CD14-positive monocyte (primary cell): ENCODE data around the gene TBPL1. TPM values are rescaled to one million over a fixed set of nuclear protein-coding genes. Genes with fewer than 3 reads are reported as not detected.

ENCODE experiments used
- DNase-seq, 3 donors: peaks; one replicate each; pipeline ENCODE4 v3.0.0-alpha.2; 2011 to 2022
- H2AFZ ChIP-seq: 2 replicates; pipeline ENCODE4 v1.6.0; 2012; ENCODE audit warnings: mild to moderate bottlenecking, low read depth, low read length, inconsistent platforms; ENCODE audit not compliant: insufficient read depth, poor library complexity, severe bottlenecking
- H3K27ac ChIP-seq, 2 donors: 1 replicate in 1 of 2; 2 replicates in 1 of 2; pipeline ENCODE4 v1.5.1; 2012 to 2013; ENCODE audit warnings: low read length in 2 of 2, control low read depth in 1 of 2, inconsistent platforms in 1 of 2, low read depth in 1 of 2, mild to moderate bottlenecking in 1 of 2
- H3K27me3 ChIP-seq, 2 donors: one replicate each; pipeline versions ENCODE4 v1.6.0 to v1.6.1; 2011 to 2013; ENCODE audit warnings: low read length in 2 of 2; ENCODE audit not compliant: control insufficient read depth in 2 of 2, insufficient read depth in 2 of 2
- H3K36me3 ChIP-seq, 2 donors: replicated peaks in 1 of 2; 1 replicate in 1 of 2; 2 replicates in 1 of 2; pipeline versions ENCODE4 v1.5.1 to v1.6.1; 2012 to 2013; ENCODE audit warnings: low read length in 2 of 2, control low read depth in 1 of 2, inconsistent platforms in 1 of 2, mild to moderate bottlenecking in 1 of 2; ENCODE audit not compliant: insufficient read depth in 2 of 2, control insufficient read depth in 1 of 2
- H3K4me1 ChIP-seq, 2 donors: 1 replicate in 1 of 2; 2 replicates in 1 of 2; pipeline versions ENCODE4 v1.5.1 to v1.6.1; 2012 to 2013; ENCODE audit warnings: low read length in 2 of 2, control low read depth in 1 of 2, inconsistent platforms in 1 of 2, mild to moderate bottlenecking in 1 of 2, moderate library complexity in 1 of 2; ENCODE audit not compliant: insufficient read depth in 2 of 2, control insufficient read depth in 1 of 2
- H3K4me2 ChIP-seq: replicated peaks from 2 replicates; pipeline ENCODE3; 2012; ENCODE audit warnings: low read length, moderate library complexity, mild to moderate bottlenecking; ENCODE audit not compliant: poor library complexity, severe bottlenecking; ENCODE audit errors: extremely low read depth
- H3K4me3 ChIP-seq, 3 experiments: fragments of 200-600 bp in 1 of 3; sonication (generic) in 1 of 3; replicated peaks in 1 of 3; 1 replicate in 2 of 3; 2 replicates in 1 of 3; pipeline ENCODE4 v1.5.1; 2011 to 2013; ENCODE audit warnings: low read length in 3 of 3, mild to moderate bottlenecking in 3 of 3, control low read depth in 2 of 3, low read depth in 2 of 3, inconsistent platforms in 1 of 3, moderate library complexity in 1 of 3
- H3K79me2 ChIP-seq: 2 replicates; pipeline ENCODE4 v1.6.0; 2012; ENCODE audit warnings: mild to moderate bottlenecking, control low read depth, inconsistent platforms, low read length, moderate library complexity; ENCODE audit not compliant: insufficient read depth
- H3K9ac ChIP-seq: 2 replicates; pipeline ENCODE4 v1.6.0; 2017; ENCODE audit warnings: low read length, mild to moderate bottlenecking; ENCODE audit not compliant: insufficient read depth, poor library complexity, severe bottlenecking
- H3K9me3 ChIP-seq, 2 donors: replicated peaks in 1 of 2; 1 replicate in 1 of 2; 2 replicates in 1 of 2; pipeline versions ENCODE4 v1.5.1 to v1.6.1; 2012 to 2013; ENCODE audit warnings: low read length in 2 of 2, control low read depth in 1 of 2; ENCODE audit not compliant: control insufficient read depth in 1 of 2, insufficient read depth in 1 of 2
- H4K20me1 ChIP-seq: 2 replicates; pipeline ENCODE4 v1.6.0; 2012; ENCODE audit warnings: mild to moderate bottlenecking, low read length, control low read depth, moderate library complexity; ENCODE audit not compliant: insufficient read depth
- H3K27ac Mint-ChIP-seq, 7 donors: one replicate each; pipeline ENCODE4 v1.8.0; 2020; ENCODE audit warnings: mild to moderate bottlenecking in 7 of 7, mixed read lengths in 7 of 7, moderate library complexity in 6 of 7, inconsistent platforms in 2 of 7
- H3K27me3 Mint-ChIP-seq, 3 donors: one replicate each; pipeline ENCODE4 v1.8.0; 2021 to 2022; ENCODE audit warnings: low read depth in 3 of 3, mild to moderate bottlenecking in 3 of 3, mixed read lengths in 3 of 3, moderate library complexity in 3 of 3, inconsistent platforms in 1 of 3
- H3K36me3 Mint-ChIP-seq, 2 donors: one replicate each; pipeline ENCODE4 v1.8.0; 2020; ENCODE audit warnings: mixed read lengths in 2 of 2, inconsistent platforms in 1 of 2, mild to moderate bottlenecking in 1 of 2
- H3K4me1 Mint-ChIP-seq: one replicate; pipeline ENCODE4 v1.8.0; 2020; ENCODE audit warnings: mild to moderate bottlenecking, mixed read lengths
- H3K4me3 Mint-ChIP-seq, 2 donors: one replicate each; pipeline ENCODE4 v1.8.0; 2020; ENCODE audit warnings: mild to moderate bottlenecking in 2 of 2, mixed read lengths in 2 of 2, moderate library complexity in 1 of 2
- H3K9me3 Mint-ChIP-seq, 7 donors: one replicate each; pipeline ENCODE4 v1.8.0; 2020 to 2022; ENCODE audit warnings: mixed read lengths in 7 of 7, mild to moderate bottlenecking in 6 of 7, moderate library complexity in 6 of 7, inconsistent platforms in 2 of 7
- CTCF ChIP-seq: fragments of 200-600 bp; IDR thresholded peaks from one replicate; pipeline ENCODE4 v1.8.0; 2022; ENCODE audit warnings: antibody characterized with exemption, mild to moderate bottlenecking
- WGBS: methylation state at CpG from one replicate; pipeline ENCODE4 v1.1.5; 2013; ENCODE audit warnings: missing lambda C conversion rate; ENCODE audit not compliant: insufficient coverage; 5-methylcytosine and 5-hydroxymethylcytosine counted together
- intact Hi-C, 2 donors: fragments of 100-400 bp; cut with micrococcal nuclease; formaldehyde crosslinking; loops; one replicate each; pipeline versions ENCODE4 v1.15.0 to v1.15.1; 2023
- polyA plus RNA-seq, 3 donors: library from polyadenylated mRNA; depleted of rRNA in 1 of 3; unstranded in 2 of 3; stranded (reverse) in 1 of 3; fragments of 300-500 nt in 2 of 3; fragments of >200 nt in 1 of 3; fragmentation: Illumina TruSeq in 2 of 3; gene quantifications; 1 replicate in 2 of 3; 2 replicates in 1 of 3; pipeline ENCODE4 v1.2.3, GENCODE V29; 2012 to 2021

TBPL1 gene
- polyA plus RNA-seq, 3 donors, result 22.0 to 35.6 (median 35.5) TPM

GRCh38 chr6:134003542-134003951, 50.5 kb downstream of the TBPL1 start:
- no peak overlapping the region for H3K4me3 Mint-ChIP-seq
- no peaks in the 10 kb centered on the region for H3K36me3 ChIP-seq
- no peaks in the 10 kb centered on the region for H4K20me1 ChIP-seq
- H3K27me3 Mint-ChIP-seq, result peaks cover 1 to 3% (median 2%) of the 10 kb centered on the region in 3 donors
- DNase-seq, result no peak
- intact Hi-C loops, result no loop called here
- H3K9me3 Mint-ChIP-seq, result no peaks in the 10 kb centered on the region
- no peak overlapping the region for H2AFZ ChIP-seq
- H3K27ac ChIP-seq, result no peak overlapping the region
- peak overlapping the region in 1 of 7 donors; percentile 16 for H3K27ac Mint-ChIP-seq
- no peak overlapping the region for H3K4me2 ChIP-seq
- no peak for TF ChIP-seq CTCF
- no peak overlapping the region for H3K9ac ChIP-seq
- 88% methylated on average over 2 of the region's 5 CpGs for WGBS
- H3K4me1 Mint-ChIP-seq, result peaks cover 13% of the 10 kb centered on the region
- no peaks in the 10 kb centered on the region for H3K79me2 ChIP-seq
- H3K9me3 ChIP-seq, result no peaks in the 10 kb centered on the region
- peaks cover 9 to 10% of the 10 kb centered on the region in 2 donors for H3K4me1 ChIP-seq
- peaks cover 0 to 2% of the 10 kb centered on the region in 2 donors for H3K27me3 ChIP-seq
- H3K4me3 ChIP-seq, result no peak overlapping the region
- H3K36me3 Mint-ChIP-seq, result peaks cover 0 to 1% of the 10 kb centered on the region in 2 donors

- no peaks in the 10 kb centered on the region for H3K36me3 ChIP-seq
- no peak overlapping the region for H3K4me3 ChIP-seq
- no peak for DNase-seq
- no CpG with 5 or more reads among the region's 4 CpGs for WGBS
- Mint-ChIP-seq H3K27ac (no peak overlapping the region), H3K4me1 (peaks cover 13% of the 10 kb centered on the region), H3K9me3 (no peaks in the 10 kb centered on the region), H3K36me3 (peaks cover 0 to 1% of the 10 kb centered on the region in 2 donors), H3K4me3 (no peak overlapping the region), H3K27me3 (peaks cover 1 to 3% (median 2%) of the 10 kb centered on the region in 3 donors)
- no peak overlapping the region for H3K4me2 ChIP-seq
- intact Hi-C loops, result no loop called here
- no peak overlapping the region for H3K9ac ChIP-seq
- H3K9me3 ChIP-seq, result no peaks in the 10 kb centered on the region
- H3K27ac ChIP-seq, result no peak overlapping the region
- no peak overlapping the region for H2AFZ ChIP-seq
- H3K27me3 ChIP-seq, result peaks cover 0 to under 1% of the 10 kb centered on the region in 2 donors
- no peaks in the 10 kb centered on the region for H3K79me2 ChIP-seq
- TF ChIP-seq CTCF, result no peak
- peaks cover 9 to 10% of the 10 kb centered on the region in 2 donors for H3K4me1 ChIP-seq
- no peaks in the 10 kb centered on the region for H4K20me1 ChIP-seq
These were observed 51.7 kb downstream of the TBPL1 start for GRCh38 chr6:134004714-134005113.
